GM19035 (cell line): Measurements from ENCODE around the gene CHRDL1.

Experiments
- ATAC-seq: cut with Tn5 transposase; IDR thresholded peaks from one replicate; pipeline ENCODE4 v1.9.1; 2021; ENCODE audit not compliant: unreplicated experiment

The CHRDL1 gene

DNA sequence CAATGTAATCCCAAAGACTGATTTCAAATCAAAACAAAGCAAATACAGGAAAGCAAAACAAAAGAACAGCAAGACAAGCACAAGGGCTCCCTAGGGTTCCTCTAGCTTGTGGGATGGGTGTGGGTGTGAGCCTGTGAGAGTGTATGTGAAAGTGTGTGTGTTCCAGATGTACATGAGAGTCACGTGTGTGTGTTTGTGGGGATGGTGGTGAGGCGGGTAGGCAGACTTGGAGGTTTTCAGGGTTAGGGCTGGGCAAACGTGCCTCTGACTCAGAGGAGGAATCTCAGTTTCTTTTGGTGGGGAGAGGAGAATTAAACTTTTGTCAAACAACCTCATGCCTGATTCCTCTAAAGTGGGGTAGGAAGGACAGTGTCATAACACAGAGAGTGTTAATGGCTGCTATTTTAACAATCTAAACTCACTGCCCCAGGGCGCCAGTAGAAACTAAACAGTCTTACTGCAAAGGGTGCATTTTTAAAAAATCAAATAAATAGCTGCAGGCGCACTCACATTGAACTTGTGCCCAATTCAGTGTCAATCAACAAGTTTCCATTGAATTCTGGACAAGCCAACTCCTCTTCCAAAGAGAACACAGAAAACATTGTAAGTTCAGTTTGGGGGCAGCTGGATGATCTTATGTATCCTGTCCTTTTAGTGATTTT, 51.8 kb downstream of the CHRDL1 start:
- no peak for ATAC-seq

DNA sequence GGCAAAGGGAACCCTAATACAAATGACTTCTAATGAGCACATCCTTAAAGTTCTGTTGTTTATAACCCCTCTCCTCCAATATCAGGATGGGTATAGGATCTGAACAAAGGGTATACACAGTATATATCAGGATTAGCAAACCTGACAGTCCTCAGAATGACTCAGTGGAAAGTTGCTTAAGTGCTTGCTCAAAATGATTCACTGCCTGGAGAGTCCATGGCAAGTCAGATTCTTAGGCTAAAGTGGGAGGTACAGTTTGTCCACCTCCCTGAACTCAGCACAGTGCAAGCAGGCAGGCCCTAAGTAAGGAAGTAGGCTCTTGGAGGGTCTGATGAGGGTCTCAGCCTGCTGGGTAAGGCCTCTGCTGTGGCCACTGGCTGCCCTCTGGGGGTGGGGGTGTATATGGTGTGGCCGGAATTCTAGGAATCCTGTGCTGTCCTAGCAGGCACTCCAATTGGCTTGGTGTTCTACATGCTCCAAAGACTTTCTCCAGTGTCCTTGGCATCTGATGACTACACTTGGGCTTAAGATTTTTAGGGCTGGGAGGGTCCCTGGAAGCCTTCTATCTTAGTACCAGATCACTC, 54.3 kb downstream of the CHRDL1 start:
- no peak for ATAC-seq

DNA sequence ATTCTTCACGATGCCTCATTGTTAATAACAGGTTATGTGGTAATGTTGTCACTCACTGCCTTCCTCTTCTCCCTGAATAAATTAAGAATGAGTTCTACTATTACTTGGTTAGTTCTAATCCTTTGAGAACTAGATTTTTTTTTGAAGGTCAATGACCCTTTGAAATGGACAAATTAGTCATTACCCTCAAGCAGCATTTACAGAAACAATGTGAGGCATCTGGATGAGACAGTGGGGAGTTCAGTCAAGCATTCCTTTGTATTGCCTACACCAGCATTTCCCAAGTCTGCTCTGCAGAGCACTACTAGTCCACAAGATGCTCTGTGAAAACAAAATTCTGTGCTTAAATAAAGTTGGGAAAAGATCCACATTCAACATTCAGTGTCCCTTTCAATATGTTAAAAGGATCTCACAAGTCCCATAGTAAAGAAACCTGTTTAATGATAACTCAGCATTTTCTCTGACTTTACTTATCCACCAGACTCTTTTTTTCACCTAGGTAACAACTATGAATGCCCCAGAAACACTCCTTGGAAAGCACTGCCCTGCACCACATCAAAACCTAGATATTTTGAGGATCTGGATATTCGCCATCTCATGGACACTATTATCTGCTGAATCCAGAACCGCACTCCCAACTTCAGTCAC, 60.6 kb downstream of the CHRDL1 start:
- no peak for ATAC-seq

DNA sequence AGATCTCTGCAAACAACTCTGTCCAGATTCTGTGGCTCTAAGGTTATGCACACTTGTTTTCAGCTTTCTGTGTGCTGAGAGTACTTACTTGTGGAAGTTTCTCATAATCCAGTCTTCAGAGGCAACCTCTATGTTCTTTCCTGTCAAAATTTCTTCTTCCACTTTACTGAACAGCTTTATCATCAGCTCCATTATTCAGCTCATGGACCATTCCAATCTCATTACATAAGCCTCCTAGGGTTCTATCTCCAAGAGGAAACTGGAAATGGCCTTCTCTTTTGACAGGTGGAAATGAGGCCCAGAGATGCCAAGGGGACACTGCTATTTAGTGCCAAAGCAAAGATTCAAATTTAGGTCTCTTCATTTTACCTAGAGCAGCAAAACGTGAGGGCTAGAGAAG, 61.3 kb downstream of the CHRDL1 start:
- no peak for ATAC-seq

DNA sequence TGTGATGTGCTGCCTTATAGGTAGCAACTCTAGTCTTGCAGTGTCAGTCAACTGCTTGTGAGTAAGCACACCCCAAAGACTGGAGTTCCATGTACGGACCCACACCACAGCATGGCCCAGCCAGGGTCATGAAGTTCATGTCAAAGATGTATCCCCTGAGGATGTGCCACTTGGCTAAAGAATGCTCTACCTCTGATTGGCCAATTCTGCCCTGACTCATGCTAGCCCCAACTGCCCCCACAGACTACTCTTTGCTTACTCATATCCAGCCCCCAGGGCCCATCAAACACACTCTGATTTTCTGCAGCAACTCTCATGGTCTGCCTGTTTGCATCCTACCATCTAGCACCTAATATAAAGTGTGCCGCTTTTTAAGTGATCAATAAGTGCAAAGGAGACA, 62.5 kb downstream of the CHRDL1 start:
- ATAC-seq: no peak

DNA sequence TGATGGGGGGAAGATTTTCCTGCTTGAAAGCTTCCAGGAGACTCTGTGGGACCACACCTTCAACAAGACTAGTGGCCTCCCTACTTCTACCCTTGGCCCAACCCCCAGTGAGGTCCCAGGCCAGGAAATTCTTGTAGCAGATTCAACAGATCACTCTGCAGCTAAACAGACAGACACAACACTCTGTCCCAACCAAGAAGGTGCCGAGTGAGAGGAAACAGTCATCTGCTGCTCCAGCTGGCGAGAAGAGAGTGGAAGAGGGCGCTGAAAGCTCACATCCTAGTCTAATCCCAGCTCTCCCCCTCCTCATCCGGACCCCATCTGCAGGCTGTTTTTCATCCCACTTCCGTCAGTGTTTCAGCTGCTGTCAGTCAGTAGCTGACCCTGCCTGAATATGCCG, 63.4 kb downstream of the CHRDL1 start:
- ATAC-seq: no peak

DNA sequence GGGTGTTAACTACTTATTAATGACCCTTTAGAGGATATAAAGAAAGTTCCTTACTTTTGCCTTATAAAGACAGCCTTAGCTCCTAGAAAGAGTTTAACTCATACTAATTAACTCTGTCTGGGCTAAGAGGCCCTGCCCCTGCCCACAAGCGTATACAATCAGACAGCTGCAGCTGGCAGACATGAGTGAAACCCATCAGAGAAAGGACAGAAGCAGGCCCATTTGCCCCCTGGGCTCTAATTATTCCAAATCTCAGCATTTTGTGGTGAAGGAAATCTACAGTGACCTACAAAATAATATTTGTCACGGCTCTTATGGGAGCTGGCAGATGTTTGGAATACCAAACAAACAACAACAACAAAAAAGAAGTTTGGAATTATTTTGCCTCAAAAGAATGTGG, 71.8 kb downstream of the CHRDL1 start:
- no peak for ATAC-seq

DNA sequence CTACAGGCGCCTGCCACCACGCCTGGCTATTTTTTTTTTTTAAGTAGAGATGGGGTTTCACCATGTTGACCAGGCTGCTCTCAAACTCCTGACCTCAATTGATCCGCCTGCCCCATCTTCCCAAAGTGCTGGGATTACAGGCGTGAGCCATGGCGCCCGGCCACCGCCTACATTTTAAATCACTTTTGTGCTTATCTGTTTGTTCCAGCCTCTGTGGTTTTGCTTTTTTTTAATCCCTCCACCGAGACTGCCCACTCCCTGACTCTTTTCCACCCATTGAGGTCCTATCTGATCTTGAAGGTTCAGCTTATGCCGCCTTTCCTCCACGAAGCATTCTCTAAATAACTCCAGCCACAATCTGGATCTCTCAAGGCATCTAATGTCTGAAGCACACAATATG, 73.5 kb downstream of the CHRDL1 start:
- no peak for ATAC-seq

DNA sequence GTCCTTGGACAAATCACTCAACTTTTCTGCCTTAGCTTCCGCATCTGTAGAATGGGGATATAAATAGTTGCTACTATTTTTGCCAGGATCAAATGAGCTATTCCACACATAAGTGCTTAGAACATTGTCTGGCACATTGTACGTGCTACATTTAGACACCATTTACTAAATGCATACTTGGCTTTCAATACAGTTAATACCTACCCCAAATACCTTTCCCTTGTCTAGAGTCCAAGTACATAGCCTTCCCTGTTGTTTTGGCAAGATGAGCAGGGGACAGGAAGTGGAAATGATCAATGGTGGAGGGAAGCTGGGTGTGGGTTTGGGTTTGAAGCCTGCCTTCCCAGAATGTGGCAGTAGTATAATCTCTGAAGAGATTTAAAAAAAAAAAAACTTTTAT, 82.0 kb downstream of the CHRDL1 start:
- ATAC-seq: no peak

DNA sequence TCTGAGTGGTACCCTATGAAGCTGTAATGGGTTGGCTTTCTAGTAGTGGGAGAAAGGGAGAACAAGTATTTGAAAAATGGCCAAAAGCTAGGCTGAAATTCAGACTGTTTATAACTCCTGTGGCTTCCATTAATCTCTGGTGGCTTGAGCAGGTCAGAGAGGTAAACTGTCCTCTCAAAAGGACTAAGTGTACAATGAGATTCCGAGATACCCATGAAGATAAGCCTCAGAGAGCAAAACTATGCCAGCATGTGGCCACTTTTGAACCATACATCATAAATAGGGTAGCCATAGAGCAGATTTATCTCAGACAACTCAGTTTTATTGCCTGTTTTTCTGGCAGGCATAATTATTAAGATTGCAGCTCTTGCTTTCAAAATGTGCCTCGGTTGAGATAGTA, 89.2 kb downstream of the CHRDL1 start:
- ATAC-seq: no peak

DNA sequence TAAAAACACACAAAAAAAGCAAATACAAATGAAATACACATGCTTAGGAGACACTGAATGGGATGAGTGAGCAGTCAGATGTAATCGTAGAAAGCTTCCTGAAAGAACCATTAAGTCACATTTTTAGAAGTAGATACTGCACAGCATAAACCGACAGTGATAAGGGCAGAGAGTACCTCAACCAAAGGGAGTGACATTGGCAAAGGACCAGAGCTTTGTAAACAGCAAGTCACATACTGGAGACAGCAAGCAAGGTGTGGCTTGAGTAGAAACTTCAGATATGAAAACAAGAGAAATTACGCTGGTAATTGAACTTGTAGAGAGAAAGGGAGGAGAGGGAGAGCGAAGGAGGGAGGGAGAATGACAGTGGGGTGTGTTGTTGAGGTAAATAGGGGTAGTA, 92.0 kb downstream of the CHRDL1 start:
- ATAC-seq: no peak

DNA sequence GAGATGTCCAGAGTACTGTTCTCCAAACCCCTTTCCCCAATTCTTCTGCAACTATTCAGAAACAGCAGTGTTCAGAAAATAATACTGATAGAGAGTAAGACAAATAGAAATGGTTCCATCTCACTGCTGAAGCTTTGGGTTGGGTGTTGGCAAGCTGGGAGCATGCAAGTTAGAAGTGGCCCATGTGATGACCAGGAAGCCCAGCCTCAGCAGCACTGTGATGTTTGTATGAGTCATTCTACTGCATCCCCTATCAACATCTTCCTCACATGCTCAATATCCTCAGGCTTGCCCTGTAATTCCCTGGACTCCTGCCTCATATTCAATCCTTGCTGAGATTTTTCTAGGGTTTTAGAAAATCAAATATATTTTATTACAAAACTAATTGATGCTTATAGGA, 96.5 kb downstream of the CHRDL1 start:
- no peak for ATAC-seq

DNA sequence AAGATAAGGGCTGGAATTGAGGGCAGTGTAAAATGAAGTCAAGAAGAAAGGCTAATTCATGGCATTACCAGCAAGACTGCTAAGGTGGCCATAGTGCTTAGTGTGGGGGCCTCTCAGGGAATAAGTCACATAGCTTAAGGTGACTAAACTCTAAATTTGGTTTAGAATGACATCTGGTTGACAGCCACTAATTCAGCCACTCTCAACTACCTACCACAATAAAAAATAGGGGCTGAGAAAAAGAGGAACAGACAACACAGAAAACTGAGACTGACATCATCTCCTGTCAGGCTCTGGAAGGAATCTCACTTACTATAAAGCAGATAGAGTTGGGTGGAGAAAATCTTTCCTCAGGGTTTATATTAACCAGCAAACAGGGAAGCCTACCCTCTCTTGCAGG, 96.9 kb downstream of the CHRDL1 start:
- no peak for ATAC-seq

DNA sequence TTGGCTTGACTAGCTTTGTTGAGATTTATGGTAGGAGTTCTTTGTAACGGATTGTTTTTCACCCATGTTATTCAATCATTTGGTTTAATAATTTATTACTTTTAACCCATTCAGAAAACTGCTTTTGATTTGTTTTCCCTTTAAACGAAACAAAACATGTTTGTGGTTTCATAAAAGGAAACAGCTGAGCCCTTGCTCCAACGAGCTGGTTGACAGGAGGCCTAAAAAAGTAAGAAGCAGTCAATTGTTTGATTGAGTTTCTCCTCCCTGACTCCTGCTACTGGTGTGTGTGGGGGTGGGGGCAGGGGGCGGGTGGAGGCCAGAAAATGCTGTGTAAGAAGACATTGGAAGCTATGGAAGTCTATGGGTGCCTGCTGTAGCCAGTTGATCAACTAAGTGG, 102.8 kb downstream of the CHRDL1 start:
- ATAC-seq: no peak

DNA sequence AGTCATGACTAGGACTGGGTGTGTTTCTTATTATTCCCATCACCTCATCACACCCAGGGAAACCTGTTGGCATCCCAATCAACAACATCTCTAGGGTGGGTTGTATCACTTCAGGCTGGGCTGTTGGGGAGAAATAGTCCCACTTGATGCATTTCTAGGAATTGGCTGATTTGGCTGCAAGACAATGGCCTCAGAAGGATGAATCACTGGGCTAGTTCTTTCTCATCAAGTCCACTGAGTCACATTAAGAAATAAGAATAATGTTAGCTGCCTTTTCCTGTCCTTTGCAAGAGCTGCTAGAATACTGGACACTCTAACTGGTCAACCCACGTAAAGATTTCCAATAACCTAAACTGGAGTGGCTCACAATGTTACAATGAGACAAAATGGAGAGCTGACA, 104.2 kb downstream of the CHRDL1 start:
- no peak for ATAC-seq

DNA sequence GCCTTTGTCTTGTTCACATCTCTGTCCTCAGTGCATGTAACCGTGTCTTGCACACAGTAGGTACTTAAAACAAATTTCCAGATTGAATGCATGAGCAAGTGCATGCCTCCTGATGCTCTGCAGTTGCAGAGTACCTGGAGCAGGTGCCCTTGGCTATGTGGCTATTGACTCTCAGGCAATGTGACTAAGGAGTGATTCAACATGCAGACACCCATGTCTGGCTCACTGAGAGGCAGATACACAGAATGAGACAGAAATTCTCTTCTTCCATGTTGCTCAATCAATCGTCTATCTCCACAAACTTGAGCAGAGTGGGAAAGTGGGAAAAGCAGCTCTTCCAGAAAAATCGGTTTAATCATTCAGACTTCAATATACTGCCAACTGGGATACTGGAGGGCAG, 111.0 kb downstream of the CHRDL1 start:
- no peak for ATAC-seq

DNA sequence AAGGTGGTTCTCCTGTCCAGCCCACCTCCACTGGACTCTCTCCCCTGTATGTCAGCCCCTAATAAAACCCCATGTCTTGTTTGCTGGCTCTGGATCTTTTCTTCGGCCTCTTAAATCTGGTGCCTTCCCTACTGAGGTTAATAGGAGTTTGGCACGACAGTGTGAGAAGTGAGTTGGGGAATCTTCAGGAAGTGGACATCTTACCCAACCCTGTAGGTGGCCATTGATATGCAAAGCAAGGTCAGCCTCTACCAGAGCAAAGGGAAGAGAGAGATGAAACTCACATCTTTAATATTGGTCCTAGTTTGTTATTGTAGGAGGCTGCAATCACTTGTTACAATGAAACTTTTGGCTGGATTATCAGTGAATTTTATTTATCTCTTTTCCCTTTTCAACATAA, 111.7 kb downstream of the CHRDL1 start:
- no peak for ATAC-seq

DNA sequence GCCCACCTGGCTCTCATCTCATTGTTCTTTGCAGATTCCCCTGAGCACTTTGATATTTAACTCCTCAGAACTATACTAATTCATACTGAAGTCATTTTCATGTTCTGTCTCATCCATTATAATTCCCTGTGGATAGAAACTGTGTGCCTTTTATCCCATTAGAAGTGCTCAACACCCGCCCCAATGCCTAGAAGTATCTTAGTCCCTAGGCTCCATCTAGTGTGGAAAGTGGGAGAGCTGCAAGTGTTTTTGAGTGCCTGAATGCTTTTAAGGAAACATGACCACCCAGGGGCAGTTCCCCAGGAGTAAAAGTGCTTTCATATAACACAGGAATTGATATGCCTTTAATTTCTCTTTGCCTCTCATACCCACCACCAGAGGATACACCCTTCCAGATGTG, 117.0 kb downstream of the CHRDL1 start:
- ATAC-seq: no peak

DNA sequence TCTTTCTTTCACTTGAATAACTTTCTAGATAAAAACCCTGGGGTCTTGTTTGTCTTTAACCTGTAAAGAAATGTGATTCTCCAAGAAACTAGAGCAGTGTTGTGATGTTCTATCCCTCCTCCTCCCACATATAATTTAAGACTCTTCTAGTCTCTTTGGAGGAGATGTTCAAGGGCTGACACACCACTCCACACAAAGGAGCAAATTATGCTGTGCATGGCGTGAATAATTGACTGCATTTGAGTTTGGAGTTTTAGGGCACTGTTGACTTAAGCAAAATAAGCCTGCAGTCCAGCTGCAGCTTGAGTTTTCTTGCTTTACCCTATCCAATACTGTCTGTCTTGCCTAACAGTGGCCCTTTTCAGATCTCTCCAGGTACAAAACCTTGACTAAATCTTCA, 119.7 kb downstream of the CHRDL1 start:
- ATAC-seq: no peak

DNA sequence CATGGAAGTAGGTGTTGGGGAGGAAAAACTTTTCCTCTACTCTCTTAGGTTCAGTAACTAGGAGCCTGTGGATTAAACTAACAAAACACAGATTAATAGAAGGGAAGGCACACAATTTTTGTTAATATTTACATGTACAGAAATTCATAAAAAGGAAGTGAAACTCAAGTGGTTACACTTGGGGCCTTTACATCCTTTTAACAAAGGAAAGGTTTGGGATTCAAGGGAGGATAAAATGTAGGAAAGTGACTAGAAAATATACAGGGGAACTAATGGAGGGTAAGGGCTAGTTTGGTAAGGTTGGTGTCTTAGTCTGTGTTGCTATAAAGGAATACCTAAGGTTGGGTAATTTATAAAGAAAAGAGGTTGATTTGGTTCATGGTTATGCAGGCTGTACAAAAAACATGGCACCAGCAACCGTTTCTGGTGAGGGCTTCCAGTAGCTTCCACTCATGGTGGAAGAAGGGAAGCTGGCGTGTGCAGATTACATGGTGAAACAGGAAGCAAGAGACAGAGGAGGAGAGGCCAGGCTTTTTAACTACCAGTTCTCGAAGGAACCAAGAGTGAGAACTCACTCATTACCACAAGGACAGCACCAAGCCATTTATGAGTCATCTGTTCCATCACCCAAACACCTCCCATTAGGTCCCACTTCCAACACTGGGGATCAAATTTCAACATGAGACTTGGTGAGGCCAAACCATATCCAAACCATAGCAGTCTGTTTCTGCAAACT, 124.4 kb downstream of the CHRDL1 start:
- no peak for ATAC-seq

DNA sequence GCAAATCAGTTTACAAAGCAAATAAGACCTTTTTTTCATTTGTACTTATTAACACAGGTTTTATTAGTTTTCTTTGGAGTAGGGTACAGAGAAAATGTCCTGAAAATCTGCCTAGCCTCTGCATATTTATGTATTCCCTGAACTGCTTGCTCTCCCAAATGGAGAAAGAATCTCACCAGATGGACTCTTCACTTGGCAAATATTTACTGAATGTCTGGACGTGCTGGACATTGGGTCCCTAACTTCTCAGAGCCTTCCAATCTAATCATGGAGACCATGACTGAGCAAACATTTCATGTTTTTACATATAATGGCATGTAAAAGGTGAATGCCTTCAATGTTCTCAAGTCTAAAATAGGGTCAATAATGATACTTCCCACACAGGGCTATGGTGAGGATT, 126.0 kb downstream of the CHRDL1 start:
- no peak for ATAC-seq

DNA sequence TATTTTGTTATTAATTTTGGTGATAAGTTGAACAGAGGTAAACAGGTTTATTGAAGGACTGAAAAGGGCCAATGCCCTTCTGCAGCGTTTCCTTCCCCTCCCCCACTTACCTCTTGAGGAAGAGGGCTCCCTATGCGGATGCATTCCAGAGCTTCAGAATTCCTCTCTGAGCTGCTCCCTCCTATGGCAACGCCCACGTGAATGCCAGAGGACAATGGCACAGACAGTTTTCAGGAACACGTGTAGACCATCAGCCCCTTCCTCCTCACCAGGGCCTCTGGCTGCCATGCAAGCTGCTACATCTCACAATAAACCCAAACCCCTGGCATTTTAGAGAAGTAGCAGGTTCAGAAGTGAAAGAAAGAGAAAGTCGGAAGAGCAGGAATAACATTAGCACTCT, 127.9 kb downstream of the CHRDL1 start:
- no peak for ATAC-seq
